DOHH2 (cell line): ENCODE measurements around the gene GTF2H3.

Source experiments
- EZH2phosphoT487 ChIP-seq: fragments of 200-600 bp; sonication (generic); IDR thresholded peaks from 2 replicates; pipeline ENCODE4 v1.6.1; 2017; ENCODE audit warnings: borderline replicate concordance, mild to moderate bottlenecking, antibody characterized with exemption, low read length, moderate library complexity, mixed read lengths
- TF ChIP-seq, protein P1 (sequence below): fragments of 200-600 bp; sonication (generic); IDR thresholded peaks from one replicate; pipeline ENCODE4 v1.5.1; 2014; ENCODE audit warnings: antibody characterized with exemption, mild to moderate bottlenecking, low read depth, low read length; ENCODE audit not compliant: poor library complexity, severe bottlenecking

DNA sequence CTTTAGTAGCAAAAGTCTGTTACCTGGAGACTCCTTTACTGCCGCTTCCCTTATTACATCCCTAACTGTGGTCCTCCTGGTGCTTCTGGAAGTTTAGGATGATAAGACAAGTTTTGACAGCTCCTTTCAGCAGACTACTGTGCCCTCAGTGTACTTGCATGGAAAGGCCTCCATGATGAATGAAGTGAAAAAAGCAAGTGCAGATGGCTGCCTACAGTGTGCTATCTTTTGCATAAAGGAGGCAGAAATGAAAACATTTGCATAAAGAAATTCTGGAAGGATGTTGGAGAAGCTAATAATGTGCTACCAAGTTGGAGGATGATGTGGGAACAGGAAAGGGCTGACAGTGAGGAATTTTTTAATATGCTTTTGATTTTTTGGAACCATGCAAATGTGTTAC lies 41.8 kb downstream of the GTF2H3 start:
- TF ChIP-seq, protein P1, sequence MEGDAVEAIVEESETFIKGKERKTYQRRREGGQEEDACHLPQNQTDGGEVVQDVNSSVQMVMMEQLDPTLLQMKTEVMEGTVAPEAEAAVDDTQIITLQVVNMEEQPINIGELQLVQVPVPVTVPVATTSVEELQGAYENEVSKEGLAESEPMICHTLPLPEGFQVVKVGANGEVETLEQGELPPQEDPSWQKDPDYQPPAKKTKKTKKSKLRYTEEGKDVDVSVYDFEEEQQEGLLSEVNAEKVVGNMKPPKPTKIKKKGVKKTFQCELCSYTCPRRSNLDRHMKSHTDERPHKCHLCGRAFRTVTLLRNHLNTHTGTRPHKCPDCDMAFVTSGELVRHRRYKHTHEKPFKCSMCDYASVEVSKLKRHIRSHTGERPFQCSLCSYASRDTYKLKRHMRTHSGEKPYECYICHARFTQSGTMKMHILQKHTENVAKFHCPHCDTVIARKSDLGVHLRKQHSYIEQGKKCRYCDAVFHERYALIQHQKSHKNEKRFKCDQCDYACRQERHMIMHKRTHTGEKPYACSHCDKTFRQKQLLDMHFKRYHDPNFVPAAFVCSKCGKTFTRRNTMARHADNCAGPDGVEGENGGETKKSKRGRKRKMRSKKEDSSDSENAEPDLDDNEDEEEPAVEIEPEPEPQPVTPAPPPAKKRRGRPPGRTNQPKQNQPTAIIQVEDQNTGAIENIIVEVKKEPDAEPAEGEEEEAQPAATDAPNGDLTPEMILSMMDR = no peak
- TF ChIP-seq EZH2phosphoT487 = no peak
